A549 treated with CORT108297 at 1 μM for 4 hours (cell line): ENCODE measurements around the gene AHNAK2. TPM values are rescaled to one million over a fixed set of nuclear protein-coding genes. Genes with fewer than 3 reads are reported as not detected.

Experiments used
- total RNA-seq: library from RNA; stranded (reverse); fragments of 200-300 nt; extraction: Qiagen RNA extraction; gene quantifications from 5 replicates; pipeline ENCODE4 v1.2.3, GENCODE V29; 2022

AHNAK2 gene
- 182 to 238 TPM (median 196 TPM) in 5 replicates for total RNA-seq

GRCh38 chr14:104977681-104978653 lies at the start of gene AHNAK2:
AHNAK2 (minus strand) TSS chr14:104978374; CDS start chr14:104978237, 137 bp downstream.

GRCh38 chr14:105020815-105021655 lies 42.9 kb upstream of the AHNAK2 start, which contains the start of gene CDCA4:
CDCA4 (minus strand) TSS chr14:105021083; CDS start chr14:105011929, 9,154 bp downstream.

GRCh38 chr14:104985675-104986486 lies 7.7 kb upstream of the AHNAK2 start, which contains the start of gene CLBA1:
CLBA1 (plus strand) TSS chr14:104985788; CDS start chr14:104986432, 644 bp downstream.

GRCh38 chr14:104924421-104925213 lies 53.6 kb downstream of the AHNAK2 start, which contains the start of gene PLD4:
PLD4 (plus strand) TSS chr14:104924879; CDS start chr14:104927141, 2,262 bp downstream.

Other genes starting within 250 kb of the AHNAK2 start
- 120 to 223 TPM (median 214 TPM) in 5 replicates for gene SIVA1, start 225.2 kb downstream of the AHNAK2 start, total RNA-seq
- 84.8 to 115 TPM (median 110 TPM) in 5 replicates for gene AKT1, start 182.6 kb downstream of the AHNAK2 start, total RNA-seq
- gene ZBTB42, start 177.3 kb downstream of the AHNAK2 start, total RNA-seq = 2.3 to 4.0 TPM (median 3.5 TPM) in 5 replicates
- gene CEP170B, start 113.1 kb downstream of the AHNAK2 start, total RNA-seq = 17.8 to 28.1 TPM (median 24.8 TPM) in 5 replicates
- 0.06 to 0.12 TPM (median 0.06 TPM) in 4 of 5 replicates, not detected in the other for gene PLD4, start 53.5 kb downstream of the AHNAK2 start, total RNA-seq
- 16.2 to 18.0 TPM (median 17.4 TPM) in 5 replicates for gene CLBA1, start 7.4 kb upstream of the AHNAK2 start, total RNA-seq
- gene CDCA4, start 42.7 kb upstream of the AHNAK2 start, total RNA-seq = 45.2 to 56.6 TPM (median 54.3 TPM) in 5 replicates
- 0.37 to 0.81 TPM (median 0.68 TPM) in 5 replicates for gene GPR132, start 87.1 kb upstream of the AHNAK2 start, total RNA-seq
- gene JAG2, start 190.4 kb upstream of the AHNAK2 start, total RNA-seq = 18.3 to 31.3 TPM (median 28.9 TPM) in 5 replicates
- gene NUDT14, start 202.9 kb upstream of the AHNAK2 start, total RNA-seq = 25.8 to 52.6 TPM (median 43.9 TPM) in 5 replicates